Thoracic aorta (tissue), 2 donors: Measurements from ENCODE around the gene MYCBPAP. TPM values are rescaled to one million over a fixed set of nuclear protein-coding genes. Genes with fewer than 3 reads are reported as not detected.
A peak's percentile ranks its signal among the peaks of the same experiment; 100 is the strongest.

Experiments used
- ATAC-seq: fragments of 150-250 bp; one replicate; pipeline ENCODE4 v1.8.0; 2017; ENCODE audit warnings: low read depth; ENCODE audit not compliant: insufficient number of reproducible peaks, low FRiP score
- DNase-seq: peaks from one replicate; pipeline ENCODE4 v3.0.0-alpha.2; 2020; ENCODE audit warnings: low spot score
- H3K27ac ChIP-seq, 2 donors: fragments of 200-600 bp; sonication (generic); 1 replicate in 1 of 2; 2 replicates in 1 of 2; pipeline ENCODE4 v1.5.1; 2016; ENCODE audit warnings: mild to moderate bottlenecking in 2 of 2, moderate library complexity in 2 of 2
- H3K27me3 ChIP-seq: fragments of 200-600 bp; sonication (generic); replicated peaks from 2 replicates; pipeline ENCODE4 v1.6.0; 2016; ENCODE audit warnings: mild to moderate bottlenecking; ENCODE audit not compliant: insufficient read depth
- H3K36me3 ChIP-seq: fragments of 200-600 bp; sonication (generic); one replicate; pipeline ENCODE4 v1.5.1; 2016
- H3K4me1 ChIP-seq, 2 donors: fragments of 200-600 bp; sonication (generic); 1 replicate in 1 of 2; 2 replicates in 1 of 2; pipeline versions ENCODE4 v1.5.1 to v1.6.0; 2016; ENCODE audit warnings: low read depth in 2 of 2, mild to moderate bottlenecking in 1 of 2; ENCODE audit not compliant: control insufficient read depth in 1 of 2
- H3K4me3 ChIP-seq: fragments of 200-600 bp; sonication (generic); 2 replicates; pipeline ENCODE4 v1.5.1; 2016; ENCODE audit warnings: mild to moderate bottlenecking
- H3K9me3 ChIP-seq: fragments of 200-600 bp; sonication (generic); 2 replicates; pipeline ENCODE4 v1.5.1; 2016
- total RNA-seq, 2 donors: library from RNA; depleted of rRNA; stranded (reverse); fragments of >200 nt; gene quantifications; one replicate each; pipeline versions ENCODE4 v1.1.0 to v1.2.3, GENCODE V29; 2016
- TF ChIP-seq, protein P1 (sequence below): fragments of 200-600 bp; sonication (generic); IDR thresholded peaks from one replicate; pipeline ENCODE4 v1.5.1; 2019; ENCODE audit warnings: antibody characterized with exemption

Gene MYCBPAP
- total RNA-seq, 2 donors from 2014 or later, result 0.56 to 0.68 TPM

GRCh38 chr17:50534222-50534978 lies 26.2 kb downstream of the MYCBPAP start:
- peaks cover 0 to 12% of the 10 kb centered on the region in 2 donors for H3K4me1 ChIP-seq
- TF ChIP-seq, protein P1, sequence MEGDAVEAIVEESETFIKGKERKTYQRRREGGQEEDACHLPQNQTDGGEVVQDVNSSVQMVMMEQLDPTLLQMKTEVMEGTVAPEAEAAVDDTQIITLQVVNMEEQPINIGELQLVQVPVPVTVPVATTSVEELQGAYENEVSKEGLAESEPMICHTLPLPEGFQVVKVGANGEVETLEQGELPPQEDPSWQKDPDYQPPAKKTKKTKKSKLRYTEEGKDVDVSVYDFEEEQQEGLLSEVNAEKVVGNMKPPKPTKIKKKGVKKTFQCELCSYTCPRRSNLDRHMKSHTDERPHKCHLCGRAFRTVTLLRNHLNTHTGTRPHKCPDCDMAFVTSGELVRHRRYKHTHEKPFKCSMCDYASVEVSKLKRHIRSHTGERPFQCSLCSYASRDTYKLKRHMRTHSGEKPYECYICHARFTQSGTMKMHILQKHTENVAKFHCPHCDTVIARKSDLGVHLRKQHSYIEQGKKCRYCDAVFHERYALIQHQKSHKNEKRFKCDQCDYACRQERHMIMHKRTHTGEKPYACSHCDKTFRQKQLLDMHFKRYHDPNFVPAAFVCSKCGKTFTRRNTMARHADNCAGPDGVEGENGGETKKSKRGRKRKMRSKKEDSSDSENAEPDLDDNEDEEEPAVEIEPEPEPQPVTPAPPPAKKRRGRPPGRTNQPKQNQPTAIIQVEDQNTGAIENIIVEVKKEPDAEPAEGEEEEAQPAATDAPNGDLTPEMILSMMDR, result peak; percentile 12
- ATAC-seq, result no peak
- H3K9me3 ChIP-seq, result no peaks in the 10 kb centered on the region
- no peak overlapping the region for H3K4me3 ChIP-seq
- peaks cover 6% of the 10 kb centered on the region for H3K27me3 ChIP-seq
- no peak for DNase-seq
- no peaks in the 10 kb centered on the region for H3K36me3 ChIP-seq
- no peak overlapping the region for H3K27ac ChIP-seq

DNA sequence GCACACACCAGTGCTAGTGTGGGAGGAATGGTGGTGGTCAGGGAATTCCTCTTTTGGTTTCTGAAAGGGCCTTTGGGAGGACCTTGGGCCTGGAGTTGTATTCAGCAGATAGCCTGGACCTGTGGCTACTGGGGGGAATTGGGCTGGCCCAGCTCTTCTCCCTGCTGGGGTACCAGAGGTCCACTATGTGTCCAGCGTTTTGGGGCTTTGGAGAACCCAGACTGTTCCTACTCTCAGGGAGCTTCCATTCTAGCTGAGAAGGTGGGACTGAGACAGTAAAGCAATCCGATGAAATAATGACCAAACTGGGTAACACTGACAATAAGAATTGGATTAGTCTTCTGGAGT lies 26.7 kb downstream of the MYCBPAP start:
- ATAC-seq, result no peak
- no peak overlapping the region for H3K4me3 ChIP-seq

GRCh38 chr17:50535407-50535806 lies 27.2 kb downstream of the MYCBPAP start:
- no peaks in the 10 kb centered on the region for H3K9me3 ChIP-seq
- no peaks in the 10 kb centered on the region for H3K36me3 ChIP-seq
- no peak overlapping the region for H3K4me3 ChIP-seq
- H3K4me1 ChIP-seq, result peaks cover 0 to 12% of the 10 kb centered on the region in 2 donors
- no peak for DNase-seq
- H3K27ac ChIP-seq, result no peak overlapping the region
- no peak for ATAC-seq
- H3K27me3 ChIP-seq, result peaks cover 6% of the 10 kb centered on the region
- TF ChIP-seq, protein P1, result no peak

More for the DNA sequence above, 26.7 kb downstream of the MYCBPAP start:
- TF ChIP-seq, protein P1, result no peak
- no peaks in the 10 kb centered on the region for H3K9me3 ChIP-seq
- H3K36me3 ChIP-seq, result no peaks in the 10 kb centered on the region
- peaks cover 0 to 12% of the 10 kb centered on the region in 2 donors for H3K4me1 ChIP-seq
- H3K27me3 ChIP-seq, result peaks cover 6% of the 10 kb centered on the region
- no peak overlapping the region for H3K27ac ChIP-seq
- no peak for DNase-seq

- H3K27ac ChIP-seq, result no peak overlapping the region
- H3K36me3 ChIP-seq, result no peaks in the 10 kb centered on the region
- TF ChIP-seq, protein P1, result no peak
- ATAC-seq, result no peak
- no peaks in the 10 kb centered on the region for H3K9me3 ChIP-seq
- H3K27me3 ChIP-seq, result peaks cover 2% of the 10 kb centered on the region
- no peak overlapping the region for H3K4me3 ChIP-seq
- no peak for DNase-seq
- H3K4me1 ChIP-seq, result peaks cover 4 to 19% of the 10 kb centered on the region in 2 donors
Measured at GRCh38 chr17:50536683-50537646, 28.7 kb downstream of the MYCBPAP start.
